ENCODE data around the gene BOLA1. TPM values are rescaled to one million over a fixed set of nuclear protein-coding genes. Genes with fewer than 3 reads are reported as not detected.

Gene BOLA1
- total RNA-seq, 1 donor from 2014 or later, result 6.4 TPM

DNA sequence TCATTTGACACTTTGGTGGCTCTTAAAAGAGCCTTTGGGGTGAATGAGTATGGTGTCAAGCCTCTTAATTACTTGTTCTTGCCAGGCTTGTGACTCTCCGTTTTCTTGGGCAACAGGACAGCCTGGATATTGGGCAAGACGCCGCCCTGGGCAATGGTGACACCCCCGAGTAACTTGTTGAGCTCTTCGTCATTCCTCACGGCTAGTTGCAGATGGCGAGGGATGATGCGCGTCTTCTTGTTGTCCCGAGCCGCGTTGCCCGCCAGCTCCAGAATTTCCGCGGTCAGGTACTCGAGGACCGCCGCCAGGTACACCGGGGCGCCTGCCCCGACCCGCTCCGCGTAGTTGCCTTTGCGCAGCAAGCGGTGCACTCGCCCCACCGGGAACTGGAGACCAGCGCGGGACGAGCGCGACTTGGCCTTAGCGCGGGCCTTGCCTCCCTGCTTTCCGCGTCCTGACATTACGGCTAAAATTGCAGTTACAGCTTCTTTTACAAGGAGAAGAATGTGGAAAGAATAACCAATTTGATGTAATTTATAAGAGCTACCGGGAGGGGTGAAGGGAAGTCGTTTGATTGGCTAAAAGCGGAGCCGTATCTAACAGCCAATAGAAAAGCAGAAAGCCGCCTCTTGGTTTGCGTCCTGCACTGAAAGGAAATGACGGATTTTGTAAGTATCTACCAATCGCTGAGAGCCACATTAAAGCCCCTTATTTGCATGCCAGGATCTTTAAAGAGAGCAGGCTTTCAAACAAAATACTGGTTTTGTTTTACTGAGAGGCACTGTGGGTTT is 11.7 kb upstream of the BOLA1 start:
- peak; percentile 48 for DNase-seq
- H3K4me3 Mint-ChIP-seq (ENCODE audit: unreplicated experiment), result no peak overlapping the region
- H3K9me3 Mint-ChIP-seq (ENCODE audit: unreplicated experiment), result peaks cover 4% of the 10 kb centered on the region
- no peak for TF ChIP-seq CTCF (IDR thresholded peaks at IDR 0.05; ENCODE audit: partially characterized antibody, unreplicated experiment)
- H3K27ac Mint-ChIP-seq (ENCODE audit: unreplicated experiment), result no peak overlapping the region
- H3K4me1 Mint-ChIP-seq (ENCODE audit: low read depth, unreplicated experiment), result no peaks in the 10 kb centered on the region
- H3K27me3 Mint-ChIP-seq (ENCODE audit: unreplicated experiment), result peaks cover 3% of the 10 kb centered on the region
- H3K36me3 Mint-ChIP-seq (ENCODE audit: unreplicated experiment), result no peaks in the 10 kb centered on the region

GRCh38 chr1:149888247-149888998 is 10.9 kb upstream of the BOLA1 start:
- Mint-ChIP-seq H3K36me3 (ENCODE audit: unreplicated experiment) (no peaks in the 10 kb centered on the region), H3K27me3 (ENCODE audit: unreplicated experiment) (peaks cover 3% of the 10 kb centered on the region), H3K4me3 (ENCODE audit: unreplicated experiment) (no peak overlapping the region), H3K4me1 (ENCODE audit: low read depth, unreplicated experiment) (no peaks in the 10 kb centered on the region), H3K27ac (ENCODE audit: unreplicated experiment) (no peak overlapping the region), H3K9me3 (ENCODE audit: unreplicated experiment) (peaks cover 4% of the 10 kb centered on the region)
- peak; percentile 75 for DNase-seq
- peak; percentile 74 for TF ChIP-seq CTCF (IDR thresholded peaks at IDR 0.05; ENCODE audit: partially characterized antibody, unreplicated experiment)

- TF ChIP-seq CTCF (IDR thresholded peaks at IDR 0.05; ENCODE audit: partially characterized antibody, unreplicated experiment), result no peak
- no peaks in the 10 kb centered on the region for H3K4me1 Mint-ChIP-seq (ENCODE audit: low read depth, unreplicated experiment)
- H3K4me3 Mint-ChIP-seq (ENCODE audit: unreplicated experiment), result no peak overlapping the region
- H3K36me3 Mint-ChIP-seq (ENCODE audit: unreplicated experiment), result no peaks in the 10 kb centered on the region
- H3K9me3 Mint-ChIP-seq (ENCODE audit: unreplicated experiment), result peaks cover 1% of the 10 kb centered on the region
- DNase-seq, result no peak
- no peak overlapping the region for H3K27ac Mint-ChIP-seq (ENCODE audit: unreplicated experiment)
- peaks cover 3% of the 10 kb centered on the region for H3K27me3 Mint-ChIP-seq (ENCODE audit: unreplicated experiment)
These were observed 10.4 kb upstream of the BOLA1 start for GRCh38 chr1:149888999-149889289.

- Mint-ChIP-seq H3K4me3 (ENCODE audit: unreplicated experiment) (no peak overlapping the region), H3K9me3 (ENCODE audit: unreplicated experiment) (peaks cover 5% of the 10 kb centered on the region), H3K27me3 (ENCODE audit: unreplicated experiment) (peaks cover 5% of the 10 kb centered on the region), H3K4me1 (ENCODE audit: low read depth, unreplicated experiment) (no peaks in the 10 kb centered on the region), H3K36me3 (ENCODE audit: unreplicated experiment) (no peaks in the 10 kb centered on the region), H3K27ac (ENCODE audit: unreplicated experiment) (no peak overlapping the region)
- DNase-seq, result no peak
- TF ChIP-seq CTCF (IDR thresholded peaks at IDR 0.05; ENCODE audit: partially characterized antibody, unreplicated experiment), result no peak
These were observed 2.8 kb upstream of the BOLA1 start for GRCh38 chr1:149896575-149896974.
